SHP77 (cell line): ENCODE data around the gene FBLN2.

Experiments used
- DNase-seq, 2 experiments: peaks; one replicate each; lab custom pipeline; 2025; lab: John Stamatoyannopoulos, UW

Gene FBLN2

GRCh38 chr3:13582366-13583250, 33.7 kb downstream of the FBLN2 start:
- DNase-seq, result no peak

- DNase-seq, result no peak
Measured at GRCh38 chr3:13583251-13584180, 34.6 kb downstream of the FBLN2 start.

- no peak for DNase-seq
Measured at GRCh38 chr3:13584427-13584891, 35.5 kb downstream of the FBLN2 start.

- DNase-seq, result no peak
Measured at GRCh38 chr3:13584901-13585300, 36.0 kb downstream of the FBLN2 start.

- DNase-seq, result no peak
Measured at GRCh38 chr3:13587442-13587841, 38.5 kb downstream of the FBLN2 start.

- no peak for DNase-seq
Measured at GRCh38 chr3:13588221-13588701, 39.3 kb downstream of the FBLN2 start.

GRCh38 chr3:13588993-13589392, 40.1 kb downstream of the FBLN2 start:
- no peak for DNase-seq

GRCh38 chr3:13590841-13591520, 42.1 kb downstream of the FBLN2 start:
- DNase-seq, result no peak

GRCh38 chr3:13593615-13594014, 44.7 kb downstream of the FBLN2 start:
- DNase-seq, result no peak

- no peak for DNase-seq
Measured at GRCh38 chr3:13594146-13594545, 45.2 kb downstream of the FBLN2 start.

GRCh38 chr3:13594991-13595421, 46.1 kb downstream of the FBLN2 start:
- DNase-seq, result no peak

- no peak for DNase-seq
Measured at GRCh38 chr3:13595485-13595884, 46.6 kb downstream of the FBLN2 start.

GRCh38 chr3:13596426-13597205, 47.7 kb downstream of the FBLN2 start:
- no peak for DNase-seq

- no peak for DNase-seq
Measured at GRCh38 chr3:13597661-13598060, 48.7 kb downstream of the FBLN2 start.

GRCh38 chr3:13598201-13598600, 49.3 kb downstream of the FBLN2 start:
- DNase-seq, result no peak

GRCh38 chr3:13598926-13599886, 50.3 kb downstream of the FBLN2 start:
- no peak for DNase-seq

GRCh38 chr3:13599887-13600450, 51.0 kb downstream of the FBLN2 start:
- no peak for DNase-seq

- no peak for DNase-seq
Measured at GRCh38 chr3:13600950-13601691, 52.2 kb downstream of the FBLN2 start.

GRCh38 chr3:13601692-13602080, 52.8 kb downstream of the FBLN2 start:
- no peak for DNase-seq
